PC-9 (cell line): ENCODE results near the gene TLE1. TPM values are rescaled to one million over a fixed set of nuclear protein-coding genes. Genes with fewer than 3 reads are reported as not detected.

Source experiments
- BruUV-seq: library from RNA; stranded (reverse); fragments of 400-500 nt; replicated peaks from 2 replicates; lab custom pipeline; 2021; lab: Mats Ljungman, UMichigan
- CTCF ChIA-PET: fragments of 300-600 bp; sonication (Branson Sonifier 250); formaldehyde crosslinking; loops from one replicate; lab custom pipeline; 2022; ENCODE audit warnings: antibody characterized with exemption; lab: Charles Lee
- POLR2A ChIA-PET: fragments of 300-600 bp; sonication (Branson Sonifier 250); formaldehyde crosslinking; loops from one replicate; lab custom pipeline; 2022; ENCODE audit warnings: antibody characterized with exemption; ENCODE audit not compliant: unreplicated experiment; lab: Charles Lee
- DNase-seq, 2 experiments: peaks; one replicate each; pipeline versions ENCODE4 v3.0.0 to v3.0.0-alpha.2; 2015 to 2022; ENCODE audit warnings: mixed read lengths in 1 of 2
- H2AFZ ChIP-seq: fragments of 200-600 bp; sonication (generic); 2 replicates; pipeline ENCODE4 v1.8.1; 2017; ENCODE audit warnings: antibody characterized with exemption
- H3F3A ChIP-seq: fragments of 200-600 bp; sonication (generic); 2 replicates; pipeline ENCODE4 v1.8.1; 2017; ENCODE audit warnings: antibody characterized with exemption, mild to moderate bottlenecking, low read depth; ENCODE audit not compliant: insufficient read depth
- H3K27ac ChIP-seq: fragments of 200-600 bp; sonication (generic); 2 replicates; pipeline ENCODE4 v1.6.1; 2016; ENCODE audit warnings: mixed run types
- H3K27me3 ChIP-seq: fragments of 200-600 bp; sonication (generic); 2 replicates; pipeline ENCODE4 v1.6.1; 2016; ENCODE audit warnings: low read depth, mixed run types; ENCODE audit not compliant: insufficient read depth
- H3K36me3 ChIP-seq: fragments of 200-600 bp; sonication (generic); 2 replicates; pipeline ENCODE4 v1.6.1; 2016; ENCODE audit warnings: low read depth, mixed run types
- H3K4me1 ChIP-seq: fragments of 200-600 bp; sonication (generic); replicated peaks from 2 replicates; pipeline ENCODE4 v1.6.1; 2016; ENCODE audit warnings: mixed run types; ENCODE audit not compliant: insufficient read depth
- H3K4me2 ChIP-seq: fragments of 200-600 bp; sonication (generic); 2 replicates; pipeline ENCODE4 v1.6.1; 2017; ENCODE audit warnings: mixed run types
- H3K4me3 ChIP-seq: fragments of 200-600 bp; sonication (generic); 2 replicates; pipeline ENCODE4 v1.6.1; 2016; ENCODE audit warnings: mixed run types
- H3K79me2 ChIP-seq: fragments of 200-600 bp; sonication (generic); 2 replicates; pipeline ENCODE4 v1.6.1; 2017; ENCODE audit warnings: low read depth, mixed run types
- H3K9me2 ChIP-seq: fragments of 200-600 bp; sonication (generic); 2 replicates; pipeline ENCODE4 v1.8.1; 2017; ENCODE audit warnings: mild to moderate bottlenecking; ENCODE audit not compliant: insufficient read depth
- H3K9me3 ChIP-seq: fragments of 200-600 bp; sonication (generic); 2 replicates; pipeline ENCODE4 v1.8.1; 2016; ENCODE audit warnings: low read depth; ENCODE audit not compliant: insufficient read depth
- H4K20me1 ChIP-seq: fragments of 200-600 bp; sonication (generic); 2 replicates; pipeline ENCODE4 v1.8.1; 2017; ENCODE audit not compliant: insufficient read depth
- EZH2 ChIP-seq: fragments of 200-600 bp; sonication (generic); IDR thresholded peaks from 2 replicates; pipeline ENCODE4 v1.8.0; 2017; ENCODE audit warnings: antibody characterized with exemption, low read depth
- intact Hi-C: fragments of 100-400 bp; cut with micrococcal nuclease; formaldehyde crosslinking; loops from one replicate; pipeline ENCODE4 v1.10.0; 2022; ENCODE audit not compliant: unreplicated experiment
- total RNA-seq: library from RNA; stranded (reverse); gene quantifications from 2 replicates; pipeline ENCODE4 v1.2.3, GENCODE V29; 2021
- TF ChIP-seq, protein P1 (sequence below): fragments of 200-600 bp; sonication (generic); conservative IDR thresholded peaks from 2 replicates; pipeline ENCODE4 v1.6.1; 2017; ENCODE audit warnings: mixed run types, antibody characterized with exemption, mild to moderate bottlenecking, moderate library complexity

TLE1 gene
- total RNA-seq, 1 experiment from 2014 or later = 80.9 TPM

DNA sequence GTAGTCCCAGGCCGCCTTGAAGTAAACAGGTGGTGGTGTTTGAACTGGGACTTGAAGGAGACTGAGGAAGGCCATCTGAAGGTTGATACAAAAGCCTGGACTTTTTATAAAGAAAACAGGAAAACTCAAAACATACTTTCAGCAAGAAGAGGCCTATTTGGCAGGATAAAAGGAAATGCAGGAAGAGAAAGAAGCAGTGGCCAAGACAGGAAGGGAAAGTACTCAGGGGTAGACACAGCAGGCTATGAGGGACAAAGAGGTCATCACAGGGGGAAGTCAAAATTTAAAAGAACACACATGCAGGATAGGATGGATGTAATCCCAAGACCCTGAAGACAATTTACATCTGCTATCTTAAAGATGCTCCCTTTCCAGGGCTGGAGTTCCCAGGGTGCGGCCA, 13.0 kb downstream of the TLE1 start:
- Histone ChIP-seq H4K20me1 (peaks cover 24% of the 10 kb centered on the region; the same call in 1 of the 2 replicates), H3F3A (peaks cover 6% of the 10 kb centered on the region; the same call in 1 of the 2 replicates), H3K36me3 (peaks cover 74% of the 10 kb centered on the region), H2AFZ (no peak overlapping the region), H3K27ac (no peak overlapping the region), H3K9me2 (no peaks in the 10 kb centered on the region), H3K27me3 (no peaks in the 10 kb centered on the region), H3K79me2 (peaks cover 96% of the 10 kb centered on the region), H3K9me3 (no peaks in the 10 kb centered on the region), H3K4me1 (no peaks in the 10 kb centered on the region), H3K4me2 (no peak overlapping the region), H3K4me3 (no peak overlapping the region)
- no peak for DNase-seq
- BruUV-seq = no TSS peak
- TF ChIP-seq EZH2 = no peak
- TF ChIP-seq, protein P1, sequence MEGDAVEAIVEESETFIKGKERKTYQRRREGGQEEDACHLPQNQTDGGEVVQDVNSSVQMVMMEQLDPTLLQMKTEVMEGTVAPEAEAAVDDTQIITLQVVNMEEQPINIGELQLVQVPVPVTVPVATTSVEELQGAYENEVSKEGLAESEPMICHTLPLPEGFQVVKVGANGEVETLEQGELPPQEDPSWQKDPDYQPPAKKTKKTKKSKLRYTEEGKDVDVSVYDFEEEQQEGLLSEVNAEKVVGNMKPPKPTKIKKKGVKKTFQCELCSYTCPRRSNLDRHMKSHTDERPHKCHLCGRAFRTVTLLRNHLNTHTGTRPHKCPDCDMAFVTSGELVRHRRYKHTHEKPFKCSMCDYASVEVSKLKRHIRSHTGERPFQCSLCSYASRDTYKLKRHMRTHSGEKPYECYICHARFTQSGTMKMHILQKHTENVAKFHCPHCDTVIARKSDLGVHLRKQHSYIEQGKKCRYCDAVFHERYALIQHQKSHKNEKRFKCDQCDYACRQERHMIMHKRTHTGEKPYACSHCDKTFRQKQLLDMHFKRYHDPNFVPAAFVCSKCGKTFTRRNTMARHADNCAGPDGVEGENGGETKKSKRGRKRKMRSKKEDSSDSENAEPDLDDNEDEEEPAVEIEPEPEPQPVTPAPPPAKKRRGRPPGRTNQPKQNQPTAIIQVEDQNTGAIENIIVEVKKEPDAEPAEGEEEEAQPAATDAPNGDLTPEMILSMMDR = no peak
- CTCF ChIA-PET = no interaction called here
- POLR2A ChIA-PET = no interaction called here
- intact Hi-C loops = no loop called here

- no peak overlapping the region for H3K4me2 ChIP-seq
- ChIA-PET CTCF (no interaction called here), POLR2A (no interaction called here)
- H3K36me3 ChIP-seq = peaks cover 59% of the 10 kb centered on the region
- H3K4me1 ChIP-seq = no peaks in the 10 kb centered on the region
- no peaks in the 10 kb centered on the region for H3K9me2 ChIP-seq
- intact Hi-C loops = no loop called here
- H3K27ac ChIP-seq = no peak overlapping the region
- TF ChIP-seq, protein P1 = no peak
- no peak for TF ChIP-seq EZH2
- H3F3A ChIP-seq = peaks cover 6% of the 10 kb centered on the region; the same call in 1 of the 2 replicates
- peaks cover 96% of the 10 kb centered on the region for H3K79me2 ChIP-seq
- no peak for DNase-seq
- H2AFZ ChIP-seq = no peak overlapping the region
- no peak overlapping the region for H3K4me3 ChIP-seq
- BruUV-seq = no TSS peak
- no peaks in the 10 kb centered on the region for H3K9me3 ChIP-seq
- H4K20me1 ChIP-seq = peaks cover 24% of the 10 kb centered on the region; the same call in 1 of the 2 replicates
- H3K27me3 ChIP-seq = no peaks in the 10 kb centered on the region
Observed at GRCh38 chr9:81673310-81673709, 16.0 kb downstream of the TLE1 start.

DNA sequence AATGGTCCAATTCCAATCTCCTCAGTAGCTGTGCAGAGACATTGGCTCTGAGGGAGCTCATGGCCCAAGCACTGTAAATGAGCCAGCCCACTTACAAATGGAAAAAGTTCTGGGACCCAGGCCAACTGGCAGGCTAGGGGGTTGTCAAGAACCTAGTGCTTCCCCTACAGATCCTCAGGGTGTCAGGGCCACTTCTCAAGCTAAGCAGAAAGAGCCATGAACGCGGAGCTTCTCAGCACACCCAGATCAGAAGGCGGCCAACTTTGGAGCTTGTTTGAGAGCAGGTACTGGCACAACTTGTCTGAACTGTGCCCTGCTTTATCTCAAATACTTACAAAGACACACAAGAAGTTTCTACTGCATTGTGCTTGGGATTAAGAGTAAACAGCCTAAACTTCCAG, 17.5 kb downstream of the TLE1 start:
- H3K9me3 ChIP-seq = no peaks in the 10 kb centered on the region
- POLR2A ChIA-PET = interaction anchor here (0.7 kb wide), 1 partner anchor 1043 kb away, joined by 5 read pairs; no protein-coding TSS in a partner anchor

More for the DNA sequence above, 17.5 kb downstream of the TLE1 start:
- Histone ChIP-seq H3K27me3 (no peaks in the 10 kb centered on the region), H3F3A (peaks cover 6% of the 10 kb centered on the region; the same call in 1 of the 2 replicates), H3K4me3 (no peak overlapping the region), H3K36me3 (peaks cover 58% of the 10 kb centered on the region), H3K9me2 (no peaks in the 10 kb centered on the region), H4K20me1 (peaks cover 33% of the 10 kb centered on the region), H3K4me1 (no peaks in the 10 kb centered on the region), H2AFZ (no peak overlapping the region), H3K4me2 (no peak overlapping the region), H3K79me2 (peaks cover 95% of the 10 kb centered on the region), H3K27ac (no peak overlapping the region)
- CTCF ChIA-PET = no interaction called here
- BruUV-seq = no TSS peak
- TF ChIP-seq, protein P1 = no peak
- intact Hi-C loops = no loop called here
- no peak for DNase-seq
